Body of pancreas (tissue), 4 donors: ENCODE measurements around the gene MOGAT3. TPM values are rescaled to one million over a fixed set of nuclear protein-coding genes. Genes with fewer than 3 reads are reported as not detected.
A peak's percentile ranks its signal among the peaks of the same experiment; 100 is the strongest.

Experiments
- ATAC-seq: fragments of 150-250 bp; one replicate; pipeline ENCODE4 v1.9.1; 2016
- DNase-seq, 4 donors: peaks; one replicate each; pipeline ENCODE4 v3.0.0-alpha.2; 2019
- H3K27ac ChIP-seq, 4 donors: fragments of 200-600 bp; sonication (generic); 1 replicate in 3 of 4; 2 replicates in 1 of 4; pipeline versions ENCODE4 v1.5.1 to v1.6.1; 2016 to 2019; ENCODE audit warnings: mild to moderate bottlenecking in 1 of 4, mixed read lengths in 1 of 4, moderate library complexity in 1 of 4
- H3K27me3 ChIP-seq, 2 donors: fragments of 200-600 bp; sonication (generic); one replicate each; pipeline ENCODE4 v1.6.0; 2016; ENCODE audit warnings: mild to moderate bottlenecking in 1 of 2
- H3K36me3 ChIP-seq, 2 donors: fragments of 200-600 bp; sonication (generic); replicated peaks in 1 of 2; 2 replicates each; pipeline ENCODE4 v1.5.1; 2016; ENCODE audit warnings: low read depth in 2 of 2; ENCODE audit not compliant: insufficient read depth in 1 of 2
- H3K4me1 ChIP-seq: fragments of 200-600 bp; sonication (generic); one replicate; pipeline ENCODE4 v1.6.0; 2016
- H3K4me3 ChIP-seq, 2 donors: fragments of 200-600 bp; sonication (generic); 1 replicate in 1 of 2; 2 replicates in 1 of 2; pipeline ENCODE4 v1.5.1; 2016 to 2019
- H3K9me3 ChIP-seq, 3 donors: fragments of 200-600 bp; sonication (generic); 1 replicate in 2 of 3; 2 replicates in 1 of 3; pipeline ENCODE4 v1.5.1; 2016
- CTCF ChIP-seq, 7 experiments: fragments of 450-650 bp in 4 of 7; fragments of 200-600 bp in 3 of 7; sonication (generic) in 3 of 7; IDR thresholded peaks; one replicate each; pipeline ENCODE4 v1.5.1; 2016 to 2019; ENCODE audit warnings: antibody characterized with exemption in 7 of 7
- POLR2A ChIP-seq, 3 donors: fragments of 450-650 bp; IDR thresholded peaks; one replicate each; pipeline ENCODE4 v1.6.1; 2016; ENCODE audit warnings: antibody characterized with exemption in 3 of 3, mild to moderate bottlenecking in 2 of 3
- WGBS, 2 donors: methylation state at CpG; one replicate each; pipeline ENCODE4 v1.1.5; 2017; 5-methylcytosine and 5-hydroxymethylcytosine counted together
- intact Hi-C: fragments of 100-400 bp; cut with DNase I; formaldehyde crosslinking; loops from one replicate; pipeline ENCODE4 v1.15.1; 2023
- total RNA-seq, 2 donors: library from RNA; depleted of rRNA; stranded (reverse); fragments of >200 nt; gene quantifications; one replicate each; pipeline ENCODE4 v1.1.0, GENCODE V29; 2016

Gene MOGAT3
- total RNA-seq, 2 donors from 2014 or later: not detected

GRCh38 chr7:101240226-101241014 lies 39.6 kb upstream of the MOGAT3 start:
- no peak for ATAC-seq
- H3K4me1 ChIP-seq: peaks cover 51% of the 10 kb centered on the region
- peak overlapping the region in 2 of 4 donors; percentile 85 to 87 for H3K27ac ChIP-seq
- H3K9me3 ChIP-seq: no peaks in the 10 kb centered on the region
- H3K27me3 ChIP-seq: no peaks in the 10 kb centered on the region
- H3K4me3 ChIP-seq: no peak overlapping the region
- DNase-seq: no peak
- WGBS, 2 donors: 89 to 92% methylated on average over 32 of the region's 32 CpGs
- intact Hi-C loops: no loop called here
- TF ChIP-seq POLR2A (IDR thresholded peaks at IDR 0.05) (no peak), CTCF (IDR thresholded peaks at IDR 0.05) (no peak)
- H3K36me3 ChIP-seq: peaks cover 0 to 1% of the 10 kb centered on the region in 2 donors

GRCh38 chr7:101239951-101240220 lies 39.0 kb upstream of the MOGAT3 start:
- ATAC-seq (no peak), DNase-seq (no peak)
- no peaks in the 10 kb centered on the region for H3K27me3 ChIP-seq
- WGBS, 2 donors: 92 to 100% methylated on average over 2 to 9 of the region's 9 CpGs
- TF ChIP-seq CTCF (IDR thresholded peaks at IDR 0.05) (no peak), POLR2A (IDR thresholded peaks at IDR 0.05) (no peak)
- intact Hi-C loops: no loop called here
- H3K4me3 ChIP-seq: no peak overlapping the region
- no peaks in the 10 kb centered on the region for H3K9me3 ChIP-seq
- H3K36me3 ChIP-seq: peaks cover 0 to 1% of the 10 kb centered on the region in 2 donors
- H3K4me1 ChIP-seq: peaks cover 49% of the 10 kb centered on the region
- H3K27ac ChIP-seq: peak overlapping the region; percentile 72 to 87 (median 84)

GRCh38 chr7:101239191-101239950 lies 38.5 kb upstream of the MOGAT3 start:
- intact Hi-C loops: no loop called here

More at GRCh38 chr7:101239191-101239950, 38.5 kb upstream of the MOGAT3 start:
- Histone ChIP-seq H3K9me3 (no peaks in the 10 kb centered on the region), H3K27ac (peak overlapping the region; percentile 72 to 87 (median 84)), H3K27me3 (no peaks in the 10 kb centered on the region), H3K4me3 (no peak overlapping the region), H3K36me3 (peaks cover 0 to 1% of the 10 kb centered on the region in 2 donors), H3K4me1 (peaks cover 49% of the 10 kb centered on the region)
- TF ChIP-seq POLR2A (IDR thresholded peaks at IDR 0.05) (no peak), CTCF (IDR thresholded peaks at IDR 0.05) (no peak)
- WGBS, 2 donors: 68 to 69% methylated on average over 14 to 27 of the region's 27 CpGs
- DNase-seq (no peak), ATAC-seq (peak; percentile 15)
